Dendritic cell treated with granulocyte-macrophage colony-stimulating factor and Interleukin-4, amounts not matched to agents 40 ng/mL and 50 ng/mL, for 4 days (primary cell): ENCODE results near the gene ATG16L1.

Experiments used
- H3K27ac Mint-ChIP-seq: one replicate; pipeline ENCODE4 v1.8.0; 2022; ENCODE audit warnings: mild to moderate bottlenecking, mixed read lengths
- H3K27me3 Mint-ChIP-seq: one replicate; pipeline ENCODE4 v1.8.0; 2022; ENCODE audit warnings: mild to moderate bottlenecking, mixed read lengths
- H3K36me3 Mint-ChIP-seq: one replicate; pipeline ENCODE4 v1.8.0; 2022; ENCODE audit warnings: low read depth, mixed read lengths
- H3K4me1 Mint-ChIP-seq: one replicate; pipeline ENCODE4 v1.8.0; 2022; ENCODE audit warnings: low read depth, mixed read lengths
- H3K4me3 Mint-ChIP-seq: one replicate; pipeline ENCODE4 v1.8.0; 2022; ENCODE audit warnings: mild to moderate bottlenecking, moderate library complexity, mixed read lengths
- H3K9me3 Mint-ChIP-seq: one replicate; pipeline ENCODE4 v1.8.0; 2022; ENCODE audit warnings: mixed read lengths
- intact Hi-C: fragments of 100-400 bp; cut with micrococcal nuclease; formaldehyde crosslinking; loops from one replicate; pipeline ENCODE4 v1.15.0; 2022

The ATG16L1 gene

GRCh38 chr2:233256048-233256447, 4.6 kb downstream of the ATG16L1 start:
- H3K27ac Mint-ChIP-seq, result no peak overlapping the region
- H3K27me3 Mint-ChIP-seq, result no peaks in the 10 kb centered on the region
- peaks cover 74% of the 10 kb centered on the region for H3K36me3 Mint-ChIP-seq
- H3K4me1 Mint-ChIP-seq, result peaks cover 54% of the 10 kb centered on the region
- no peaks in the 10 kb centered on the region for H3K9me3 Mint-ChIP-seq
- no peak overlapping the region for H3K4me3 Mint-ChIP-seq
- intact Hi-C loops, result no loop called here

GRCh38 chr2:233258211-233258610, 6.7 kb downstream of the ATG16L1 start:
- intact Hi-C loops, result no loop called here
- Mint-ChIP-seq H3K27ac (no peak overlapping the region), H3K27me3 (no peaks in the 10 kb centered on the region), H3K4me3 (no peak overlapping the region), H3K4me1 (peaks cover 48% of the 10 kb centered on the region), H3K9me3 (no peaks in the 10 kb centered on the region), H3K36me3 (peaks cover 87% of the 10 kb centered on the region)

GRCh38 chr2:233259730-233260129, 8.3 kb downstream of the ATG16L1 start:
- H3K9me3 Mint-ChIP-seq, result no peaks in the 10 kb centered on the region
- intact Hi-C loops, result no loop called here
- no peaks in the 10 kb centered on the region for H3K27me3 Mint-ChIP-seq
- no peak overlapping the region for H3K27ac Mint-ChIP-seq
- H3K36me3 Mint-ChIP-seq, result peaks cover 93% of the 10 kb centered on the region
- H3K4me1 Mint-ChIP-seq, result peaks cover 36% of the 10 kb centered on the region
- H3K4me3 Mint-ChIP-seq, result no peak overlapping the region

GRCh38 chr2:233260661-233261060, 9.2 kb downstream of the ATG16L1 start:
- H3K36me3 Mint-ChIP-seq, result peaks cover 95% of the 10 kb centered on the region
- no peak overlapping the region for H3K4me3 Mint-ChIP-seq
- H3K27me3 Mint-ChIP-seq, result no peaks in the 10 kb centered on the region
- H3K4me1 Mint-ChIP-seq, result peaks cover 29% of the 10 kb centered on the region
- intact Hi-C loops, result no loop called here
- H3K9me3 Mint-ChIP-seq, result no peaks in the 10 kb centered on the region
- H3K27ac Mint-ChIP-seq, result peak overlapping the region; percentile 33

- Mint-ChIP-seq H3K9me3 (no peaks in the 10 kb centered on the region), H3K27me3 (no peaks in the 10 kb centered on the region), H3K4me1 (peaks cover 28% of the 10 kb centered on the region), H3K4me3 (no peak overlapping the region), H3K36me3 (peaks cover 98% of the 10 kb centered on the region), H3K27ac (peak overlapping the region; percentile 26)
- intact Hi-C loops, result no loop called here
Measured at GRCh38 chr2:233261819-233262555, 10.5 kb downstream of the ATG16L1 start.

- peaks cover 28% of the 10 kb centered on the region for H3K4me1 Mint-ChIP-seq
- intact Hi-C loops, result no loop called here
- no peak overlapping the region for H3K4me3 Mint-ChIP-seq
Measured at GRCh38 chr2:233262562-233262961, 11.1 kb downstream of the ATG16L1 start.

GRCh38 chr2:233263045-233263570, 11.6 kb downstream of the ATG16L1 start:
- intact Hi-C loops, result no loop called here
- Mint-ChIP-seq H3K36me3 (peaks cover 100% of the 10 kb centered on the region), H3K4me1 (peaks cover 28% of the 10 kb centered on the region), H3K27ac (no peak overlapping the region), H3K9me3 (no peaks in the 10 kb centered on the region), H3K27me3 (no peaks in the 10 kb centered on the region), H3K4me3 (no peak overlapping the region)

More at GRCh38 chr2:233262562-233262961, 11.1 kb downstream of the ATG16L1 start:
- H3K36me3 Mint-ChIP-seq, result peaks cover 99% of the 10 kb centered on the region
- peak overlapping the region; percentile 26 for H3K27ac Mint-ChIP-seq
- H3K9me3 Mint-ChIP-seq, result no peaks in the 10 kb centered on the region
- no peaks in the 10 kb centered on the region for H3K27me3 Mint-ChIP-seq

GRCh38 chr2:233264667-233265066, 13.2 kb downstream of the ATG16L1 start:
- H3K4me3 Mint-ChIP-seq, result no peak overlapping the region
- no peaks in the 10 kb centered on the region for H3K27me3 Mint-ChIP-seq
- intact Hi-C loops, result no loop called here
- peaks cover 100% of the 10 kb centered on the region for H3K36me3 Mint-ChIP-seq
- no peaks in the 10 kb centered on the region for H3K9me3 Mint-ChIP-seq
- peaks cover 20% of the 10 kb centered on the region for H3K4me1 Mint-ChIP-seq
- no peak overlapping the region for H3K27ac Mint-ChIP-seq

GRCh38 chr2:233265899-233266431, 14.5 kb downstream of the ATG16L1 start:
- Mint-ChIP-seq H3K36me3 (peaks cover 100% of the 10 kb centered on the region), H3K27ac (no peak overlapping the region), H3K4me1 (peaks cover 7% of the 10 kb centered on the region), H3K27me3 (no peaks in the 10 kb centered on the region), H3K9me3 (no peaks in the 10 kb centered on the region), H3K4me3 (no peak overlapping the region)
- intact Hi-C loops, result no loop called here

GRCh38 chr2:233266481-233266880, 15.0 kb downstream of the ATG16L1 start:
- Mint-ChIP-seq H3K4me1 (peaks cover 7% of the 10 kb centered on the region), H3K9me3 (no peaks in the 10 kb centered on the region), H3K4me3 (no peak overlapping the region), H3K27me3 (no peaks in the 10 kb centered on the region), H3K27ac (no peak overlapping the region), H3K36me3 (peaks cover 100% of the 10 kb centered on the region)
- intact Hi-C loops, result no loop called here

GRCh38 chr2:233267516-233268245, 16.2 kb downstream of the ATG16L1 start:
- Mint-ChIP-seq H3K27me3 (no peaks in the 10 kb centered on the region), H3K36me3 (peaks cover 100% of the 10 kb centered on the region), H3K27ac (no peak overlapping the region), H3K4me3 (no peak overlapping the region), H3K4me1 (no peaks in the 10 kb centered on the region), H3K9me3 (no peaks in the 10 kb centered on the region)
- intact Hi-C loops, result no loop called here

- Mint-ChIP-seq H3K4me1 (no peaks in the 10 kb centered on the region), H3K36me3 (peaks cover 100% of the 10 kb centered on the region), H3K27me3 (no peaks in the 10 kb centered on the region), H3K27ac (no peak overlapping the region), H3K9me3 (no peaks in the 10 kb centered on the region), H3K4me3 (no peak overlapping the region)
- intact Hi-C loops, result no loop called here
Measured at GRCh38 chr2:233270366-233270765, 18.9 kb downstream of the ATG16L1 start.

- H3K4me3 Mint-ChIP-seq, result no peak overlapping the region
- H3K27me3 Mint-ChIP-seq, result no peaks in the 10 kb centered on the region
- H3K27ac Mint-ChIP-seq, result no peak overlapping the region
- H3K9me3 Mint-ChIP-seq, result no peaks in the 10 kb centered on the region
- intact Hi-C loops, result no loop called here
- H3K4me1 Mint-ChIP-seq, result no peaks in the 10 kb centered on the region
- H3K36me3 Mint-ChIP-seq, result peaks cover 100% of the 10 kb centered on the region
Measured at GRCh38 chr2:233270951-233271350, 19.5 kb downstream of the ATG16L1 start.

- intact Hi-C loops, result no loop called here
- Mint-ChIP-seq H3K9me3 (no peaks in the 10 kb centered on the region), H3K4me3 (no peak overlapping the region), H3K4me1 (no peaks in the 10 kb centered on the region), H3K36me3 (peaks cover 100% of the 10 kb centered on the region), H3K27me3 (no peaks in the 10 kb centered on the region), H3K27ac (no peak overlapping the region)
Measured at GRCh38 chr2:233271693-233272092, 20.2 kb downstream of the ATG16L1 start.
